IPS DF 19.7 (cell line): Measurements from ENCODE around the gene ITPR2.

ENCODE experiments used
- DNase-seq: peaks from one replicate; pipeline ENCODE4 v3.0.0-alpha.2; 2013; ENCODE audit warnings: low read depth, low spot score

Gene ITPR2

DNA sequence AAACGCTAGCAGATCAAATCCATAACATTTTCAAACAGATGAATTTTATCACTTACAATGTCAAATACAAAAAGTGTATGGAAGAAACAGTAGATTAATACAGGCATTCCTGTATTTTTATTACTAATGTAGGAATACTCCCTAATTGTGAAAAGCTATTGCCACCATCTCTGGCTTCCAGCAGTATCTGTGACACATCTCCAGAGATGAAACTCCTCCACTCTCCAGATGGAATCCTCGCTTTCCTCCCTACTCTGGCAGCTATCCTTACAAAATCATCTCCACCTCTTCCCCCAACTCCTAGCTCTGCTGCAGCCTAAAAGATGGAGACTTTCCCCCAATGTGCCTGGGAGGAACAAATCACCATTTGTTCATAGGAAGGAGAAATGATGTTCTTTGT is 426.2 kb downstream of the ITPR2 start:
- no peak for DNase-seq

DNA sequence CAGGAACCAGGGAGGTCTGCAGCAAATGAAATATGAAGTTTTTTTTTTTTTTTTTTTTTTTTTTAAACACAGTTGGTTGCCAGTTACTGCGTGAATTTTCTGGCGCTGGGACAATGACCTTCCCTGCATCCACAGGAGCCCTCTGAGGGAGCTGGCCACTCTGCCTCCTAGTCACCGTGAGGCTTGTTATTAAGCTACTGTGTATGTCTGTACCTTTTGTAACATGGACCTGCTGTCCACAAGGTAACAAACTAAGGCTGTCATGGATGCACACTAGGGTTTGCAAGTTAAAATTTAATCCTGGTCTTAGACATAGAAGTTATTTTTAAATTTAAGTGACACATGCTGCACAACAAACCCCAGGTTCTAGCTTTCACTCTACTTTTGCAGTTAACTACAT is 426.6 kb downstream of the ITPR2 start:
- DNase-seq: no peak

DNA sequence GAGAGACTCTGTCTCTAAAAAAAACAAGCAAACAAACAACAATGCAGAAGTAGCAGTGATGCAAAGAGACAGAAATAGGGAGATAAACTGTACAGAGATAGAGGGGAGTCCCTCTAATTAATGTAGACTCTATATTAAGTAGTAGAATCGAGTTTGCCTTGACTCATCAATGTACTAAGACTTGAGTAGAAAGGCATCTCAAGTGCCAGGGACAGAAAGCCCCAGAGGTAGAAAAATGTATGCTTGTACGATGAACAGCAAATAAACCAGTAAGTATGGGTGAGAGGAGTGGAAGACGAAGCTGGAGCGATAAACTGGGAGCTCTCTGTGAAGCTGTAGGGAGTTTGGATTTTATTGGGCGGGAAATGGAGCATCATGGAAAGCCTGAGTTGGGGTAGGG is 429.4 kb downstream of the ITPR2 start:
- DNase-seq: no peak

DNA sequence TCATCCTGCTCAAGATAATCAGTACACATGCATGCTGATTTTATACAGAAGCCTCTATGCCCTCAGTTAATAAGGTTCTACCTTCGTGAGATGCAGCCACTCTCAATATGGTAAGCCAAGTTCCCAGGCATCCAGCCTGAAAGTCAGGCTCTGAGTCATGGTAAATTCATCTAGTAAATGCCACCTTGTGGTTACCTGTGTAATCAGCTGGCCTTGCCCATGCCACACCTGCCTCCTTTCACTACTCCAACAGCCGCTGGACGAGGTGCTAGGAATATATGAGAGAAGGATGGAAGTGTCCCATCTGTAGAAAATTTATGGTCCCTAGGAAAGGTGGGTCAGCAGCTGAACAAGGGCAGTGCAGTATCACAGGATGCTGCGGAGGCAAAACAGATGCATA is 430.3 kb downstream of the ITPR2 start:
- no peak for DNase-seq

DNA sequence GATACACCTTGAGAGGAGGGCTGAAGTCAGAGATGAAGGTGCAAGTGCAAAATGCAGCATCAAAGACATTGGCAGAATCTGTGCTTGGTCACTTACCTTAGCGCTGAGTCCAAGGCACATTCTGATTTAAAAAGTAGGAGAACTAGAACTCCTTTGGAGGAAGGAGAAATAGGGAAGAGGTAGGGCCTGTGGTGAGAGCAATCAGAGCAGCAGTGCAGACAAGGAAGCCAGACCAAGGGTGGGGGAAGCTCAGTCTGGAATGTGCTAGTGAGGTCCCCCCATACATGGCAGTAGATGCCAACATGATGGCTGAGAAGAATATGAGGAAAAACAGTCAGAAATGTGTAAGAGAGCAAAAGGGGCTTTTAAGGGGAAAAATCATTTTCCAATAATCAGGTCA is 431.1 kb downstream of the ITPR2 start:
- DNase-seq: no peak

DNA sequence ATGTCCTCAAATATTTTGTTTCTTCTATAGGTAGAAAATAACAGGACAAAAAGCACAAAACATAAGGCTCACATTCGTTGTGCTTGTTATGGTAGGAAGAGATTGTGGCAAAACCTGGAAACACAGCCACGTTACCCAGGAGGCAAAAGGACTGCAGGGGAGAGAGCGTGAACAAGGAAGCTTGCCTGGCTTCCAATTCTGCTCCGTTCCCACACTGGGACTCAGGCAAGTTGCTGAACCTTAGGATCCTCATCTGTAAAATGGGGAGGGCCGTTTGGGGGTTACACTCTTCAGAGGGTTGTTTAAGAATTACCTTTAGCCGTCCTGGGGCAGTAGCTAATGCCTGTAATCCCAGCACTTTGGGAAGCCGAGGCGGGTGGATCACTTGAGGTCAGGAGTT is 432.4 kb downstream of the ITPR2 start:
- DNase-seq: no peak

DNA sequence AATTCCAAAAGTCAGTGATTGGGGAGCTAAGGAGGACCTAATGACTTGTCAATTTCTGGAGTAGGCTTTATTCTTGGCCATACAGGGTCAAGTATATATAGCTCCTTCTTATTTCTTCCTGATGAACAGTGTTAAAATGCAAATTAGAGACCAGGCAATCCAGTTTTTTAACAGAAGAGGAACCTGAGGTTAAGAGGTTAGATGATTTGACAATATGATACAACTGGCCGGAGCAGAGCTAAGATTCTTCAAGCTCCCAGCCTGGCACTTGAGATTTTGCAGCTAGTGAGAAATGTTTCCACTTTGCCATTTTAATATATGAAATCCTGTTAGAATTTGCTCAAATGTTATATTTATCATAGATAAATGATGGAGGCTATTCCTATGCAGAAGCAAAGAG is 433.6 kb downstream of the ITPR2 start:
- no peak for DNase-seq

DNA sequence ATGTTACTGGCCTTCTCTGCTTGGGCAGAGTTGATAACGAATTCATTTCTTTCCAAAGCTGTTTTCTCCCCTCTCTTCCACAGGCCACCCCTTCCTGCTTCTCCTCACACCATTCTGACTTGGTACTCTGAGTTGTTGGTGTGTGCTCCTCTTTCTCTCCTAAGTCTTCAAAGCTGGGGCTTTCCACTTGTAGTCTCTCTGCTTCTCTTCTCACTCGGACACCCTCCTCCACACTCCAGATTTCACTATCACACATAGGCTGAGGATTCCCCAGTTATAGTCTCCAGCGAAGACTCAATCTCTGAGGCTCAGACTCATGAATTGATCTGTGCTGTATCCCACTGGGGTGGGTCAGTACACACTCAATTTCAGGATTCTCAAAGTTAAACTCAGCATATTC is 436.6 kb downstream of the ITPR2 start:
- DNase-seq: no peak

DNA sequence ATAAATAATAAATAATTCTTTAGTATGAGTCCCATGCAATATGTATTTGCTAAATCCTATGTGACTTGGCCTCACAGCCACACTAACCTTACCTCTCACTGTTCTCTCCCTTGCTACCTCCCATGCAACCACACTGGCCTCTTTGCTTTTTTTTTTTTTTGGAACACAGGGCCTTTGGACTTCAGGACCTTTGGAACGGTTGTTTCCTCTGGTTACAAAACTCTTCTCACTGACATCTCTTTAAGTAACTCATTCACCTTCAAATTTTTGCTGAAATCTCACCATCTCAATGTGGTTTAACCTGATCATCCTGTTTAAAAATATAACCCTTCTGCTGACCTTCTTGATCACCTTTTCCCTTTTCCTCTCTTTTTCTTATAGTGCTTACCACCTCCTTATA is 443.7 kb downstream of the ITPR2 start:
- DNase-seq: no peak

DNA sequence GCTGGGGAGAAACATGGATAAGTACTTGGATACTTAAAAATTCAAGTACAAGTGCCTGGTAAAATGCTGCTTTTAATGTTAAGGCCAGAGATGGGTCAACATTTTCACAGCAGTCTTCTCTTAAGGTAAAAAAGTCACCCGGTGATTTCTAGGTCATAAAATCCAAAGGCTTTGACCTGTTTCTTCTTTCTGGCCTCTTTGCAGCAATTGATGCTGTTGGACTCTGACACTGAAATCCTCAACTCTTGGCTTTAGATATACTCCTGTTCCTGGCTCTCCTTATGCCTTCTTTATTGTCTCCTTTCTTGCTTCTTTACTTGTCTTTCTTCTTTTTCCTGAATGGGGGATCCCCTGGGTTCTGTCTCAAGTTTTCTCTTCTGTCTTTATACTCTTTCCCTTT is 448.5 kb downstream of the ITPR2 start:
- no peak for DNase-seq

DNA sequence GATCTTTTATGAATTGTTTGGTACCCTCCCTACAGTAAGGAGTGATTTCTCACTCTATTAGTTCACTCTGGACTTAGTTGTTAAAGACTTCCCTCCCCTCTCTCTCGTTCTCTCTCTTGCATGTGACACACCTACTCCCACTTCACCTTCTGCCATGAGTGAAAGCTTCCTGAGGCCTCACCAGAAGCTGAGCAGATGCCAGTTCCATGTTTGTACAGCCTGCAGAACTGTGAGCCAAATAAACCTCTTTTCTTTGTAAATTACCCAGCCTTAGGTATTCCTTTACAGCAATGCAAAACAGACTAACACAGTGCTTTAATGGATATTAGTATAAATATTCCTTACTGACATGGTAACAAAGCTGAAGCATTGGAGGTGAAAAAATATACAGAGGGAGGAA is 450.0 kb downstream of the ITPR2 start:
- DNase-seq: no peak

DNA sequence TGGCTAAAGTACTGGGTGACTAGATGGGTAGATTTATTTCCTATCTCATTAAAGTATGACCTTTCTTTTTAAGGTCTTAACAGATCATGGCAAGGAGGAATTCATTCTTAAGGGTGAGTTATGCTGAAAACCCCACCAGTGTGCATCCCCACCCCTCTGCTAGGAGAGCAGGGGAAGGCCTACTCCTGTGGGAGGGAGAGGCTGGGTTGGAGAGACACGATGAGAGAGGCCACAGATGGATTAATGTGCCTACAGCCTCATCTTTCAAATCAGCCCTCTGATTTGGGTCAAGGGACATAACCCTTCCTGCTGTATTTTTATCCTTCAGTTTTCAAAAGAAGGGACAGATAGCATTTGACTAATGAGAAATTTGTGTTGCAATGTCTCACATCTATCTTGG is 452.1 kb downstream of the ITPR2 start:
- DNase-seq: no peak

DNA sequence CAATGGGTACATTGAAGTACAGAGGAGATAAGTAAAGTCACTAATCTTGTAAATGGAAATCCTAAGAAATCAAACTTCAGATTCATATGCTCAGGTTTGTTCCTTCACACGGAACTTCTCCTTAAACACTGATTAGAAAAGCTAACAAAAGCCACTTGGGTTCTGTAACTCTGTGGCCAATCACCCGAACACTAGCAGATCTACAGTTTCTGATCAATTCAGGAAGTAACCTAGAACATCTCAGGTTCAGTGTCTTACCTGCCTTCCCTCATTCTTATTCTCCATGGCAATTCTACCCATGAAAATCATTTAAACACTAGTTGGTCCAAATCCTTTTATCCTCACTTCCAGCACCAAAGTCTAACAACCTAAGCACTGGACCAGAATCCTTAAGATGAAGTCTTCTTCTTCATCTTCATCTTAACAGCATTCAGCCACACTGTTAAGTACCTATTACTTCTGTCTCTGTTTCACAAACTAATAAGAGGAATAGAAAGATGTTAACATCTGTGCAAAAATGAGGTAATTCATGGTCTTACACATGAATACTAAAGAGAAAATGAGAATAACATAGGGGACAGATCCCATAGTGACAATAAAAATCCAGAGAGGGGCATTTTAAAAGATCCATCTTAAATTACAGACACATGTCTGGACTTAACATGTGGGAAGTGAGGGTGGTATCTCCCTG is 453.1 kb downstream of the ITPR2 start:
- DNase-seq: no peak

DNA sequence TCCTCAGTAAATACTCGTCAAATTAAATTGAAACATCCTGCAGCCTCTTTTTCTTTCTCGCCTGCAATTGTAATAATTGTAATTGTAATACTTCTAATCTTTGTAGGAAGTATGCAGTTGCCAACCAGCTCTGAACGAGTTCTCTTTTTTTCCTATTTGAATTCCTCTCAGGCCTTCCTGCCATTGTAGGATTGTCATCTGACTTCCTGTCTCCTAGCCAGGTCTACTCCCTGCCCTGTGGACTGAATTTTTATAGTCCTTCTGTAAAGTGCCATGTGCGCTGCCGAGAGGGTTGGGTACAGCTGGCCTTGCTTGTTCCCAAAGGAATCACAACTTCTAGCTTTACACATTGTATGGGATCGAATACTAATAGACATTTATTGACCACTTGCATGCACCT is 454.3 kb downstream of the ITPR2 start:
- no peak for DNase-seq

DNA sequence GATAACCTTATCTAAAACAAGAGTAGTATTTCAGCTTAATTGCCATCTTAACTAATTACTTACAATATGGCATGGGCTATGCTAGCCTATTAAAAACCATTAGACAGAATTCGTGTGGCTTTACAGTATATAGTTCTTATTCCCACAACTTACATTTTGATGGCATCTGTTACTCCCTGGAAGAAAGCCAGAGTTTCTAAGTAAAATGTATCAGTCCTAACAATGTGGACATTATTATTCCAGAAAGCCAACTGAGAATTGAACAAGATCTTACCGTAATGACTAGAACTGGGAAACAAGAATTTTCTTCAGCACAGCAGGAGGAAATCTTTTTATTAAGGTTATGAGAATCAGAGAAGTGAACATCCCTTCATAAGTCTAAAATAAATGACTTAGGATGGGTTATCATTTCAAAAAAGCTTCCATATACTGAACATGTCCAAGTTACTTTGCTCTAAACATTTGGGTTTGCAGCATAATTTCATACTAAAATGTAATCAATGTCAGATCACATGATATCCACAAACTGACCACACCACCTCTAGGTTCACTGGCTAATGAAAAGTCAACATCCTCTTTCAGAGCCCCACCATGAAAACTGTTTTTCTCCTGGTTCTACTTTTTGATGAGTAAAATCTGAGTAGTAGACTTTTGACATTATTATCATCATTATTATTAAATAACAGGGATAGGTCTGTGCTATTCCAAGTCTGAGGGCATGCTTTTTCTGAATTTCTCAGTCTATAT is 457.9 kb downstream of the ITPR2 start:
- no peak for DNase-seq

DNA sequence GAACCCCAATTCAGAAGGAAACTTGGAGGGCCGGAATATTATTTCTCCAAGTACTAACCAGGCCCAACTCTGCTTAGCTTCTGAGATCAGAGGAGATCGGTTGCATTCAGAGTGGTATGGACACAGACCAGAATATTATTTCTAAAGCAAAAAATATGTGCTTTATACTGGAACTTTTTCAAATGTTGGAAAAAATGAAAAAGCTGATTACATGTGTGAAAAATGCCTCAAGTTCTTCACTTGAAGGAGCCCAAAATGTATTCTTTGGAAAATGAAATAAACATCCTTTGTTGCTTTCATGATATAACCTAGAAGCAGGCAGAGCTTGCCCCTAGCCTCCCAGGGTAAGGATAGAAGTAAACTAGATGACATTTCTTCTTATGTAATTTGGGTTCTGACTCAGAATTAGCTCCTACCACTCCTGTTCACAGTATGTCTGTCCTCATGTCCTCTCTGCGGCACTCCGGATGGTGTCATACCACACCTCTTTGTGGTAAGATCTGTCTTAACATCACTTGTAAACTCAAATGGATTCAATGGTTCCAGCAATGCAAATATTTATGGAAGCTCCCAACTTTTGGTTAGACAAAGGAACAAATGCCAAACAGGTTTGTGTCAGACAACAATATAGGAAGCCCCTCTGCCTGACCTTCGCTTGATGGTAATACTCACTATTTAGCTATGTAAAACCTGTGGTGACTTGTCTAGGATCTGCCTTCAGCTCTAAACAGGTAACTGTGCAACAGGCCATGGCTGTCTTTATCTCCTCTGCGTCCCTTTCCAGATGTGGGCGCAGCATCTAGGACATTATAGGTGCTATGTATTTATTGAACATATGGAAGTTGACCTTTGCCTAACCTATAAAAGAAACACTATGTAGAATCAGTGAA is 459.1 kb downstream of the ITPR2 start:
- no peak for DNase-seq

DNA sequence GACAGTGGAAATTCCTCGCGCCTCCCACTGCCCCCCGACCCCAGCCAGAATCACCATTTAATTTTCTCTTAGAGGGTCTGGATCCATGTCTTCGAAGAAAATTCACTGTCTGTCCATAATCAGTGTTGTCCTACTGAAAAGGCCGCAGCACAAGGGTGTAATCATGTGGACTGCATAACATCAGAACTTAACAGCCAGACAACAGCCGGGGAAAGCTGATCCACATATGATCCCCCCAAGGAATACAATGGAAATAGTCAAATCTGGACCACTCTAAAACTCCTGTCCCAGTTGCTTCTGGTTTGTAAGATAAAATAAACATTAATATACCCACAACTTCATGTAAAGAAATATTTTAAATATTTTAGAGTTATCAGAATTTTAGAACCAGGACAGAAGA is 460.1 kb downstream of the ITPR2 start:
- no peak for DNase-seq

DNA sequence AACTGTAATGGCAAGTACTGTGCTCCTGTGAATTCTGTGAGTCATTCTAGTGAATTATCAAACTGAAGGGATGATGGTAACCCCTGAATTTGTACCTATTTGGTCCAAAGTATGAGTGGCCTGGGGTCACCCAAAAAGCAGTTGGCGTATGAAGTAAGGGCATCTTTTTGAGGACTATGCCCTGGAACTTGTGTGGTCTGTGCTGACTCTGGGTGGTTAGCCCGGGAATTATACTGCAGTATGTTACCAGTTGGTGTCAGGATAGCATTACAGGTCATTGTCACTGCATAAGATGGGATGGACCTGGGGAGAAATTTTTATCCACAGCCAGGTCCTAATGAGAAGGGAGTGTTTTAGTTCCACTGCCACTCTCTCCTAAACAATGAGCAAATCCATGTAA is 462.9 kb downstream of the ITPR2 start:
- DNase-seq: no peak

DNA sequence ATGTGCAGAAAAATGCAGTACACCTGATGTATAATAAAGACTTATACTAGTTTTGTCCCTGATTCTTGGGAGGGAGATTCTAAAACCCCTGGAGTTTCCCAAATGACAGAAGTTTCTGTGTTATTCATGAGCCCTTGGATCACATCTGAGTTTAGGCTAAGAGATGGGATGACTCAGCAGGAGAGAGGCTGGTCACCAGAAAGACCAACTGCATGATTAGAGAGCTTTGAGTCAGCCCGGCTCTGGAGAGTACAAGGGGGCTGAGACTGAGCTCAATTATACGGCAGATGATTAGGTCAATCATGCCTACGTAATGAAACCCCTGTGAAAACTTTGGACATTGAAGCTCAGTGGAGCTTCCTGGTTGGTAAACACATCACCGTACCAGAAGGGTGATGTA is 463.4 kb downstream of the ITPR2 start:
- no peak for DNase-seq

DNA sequence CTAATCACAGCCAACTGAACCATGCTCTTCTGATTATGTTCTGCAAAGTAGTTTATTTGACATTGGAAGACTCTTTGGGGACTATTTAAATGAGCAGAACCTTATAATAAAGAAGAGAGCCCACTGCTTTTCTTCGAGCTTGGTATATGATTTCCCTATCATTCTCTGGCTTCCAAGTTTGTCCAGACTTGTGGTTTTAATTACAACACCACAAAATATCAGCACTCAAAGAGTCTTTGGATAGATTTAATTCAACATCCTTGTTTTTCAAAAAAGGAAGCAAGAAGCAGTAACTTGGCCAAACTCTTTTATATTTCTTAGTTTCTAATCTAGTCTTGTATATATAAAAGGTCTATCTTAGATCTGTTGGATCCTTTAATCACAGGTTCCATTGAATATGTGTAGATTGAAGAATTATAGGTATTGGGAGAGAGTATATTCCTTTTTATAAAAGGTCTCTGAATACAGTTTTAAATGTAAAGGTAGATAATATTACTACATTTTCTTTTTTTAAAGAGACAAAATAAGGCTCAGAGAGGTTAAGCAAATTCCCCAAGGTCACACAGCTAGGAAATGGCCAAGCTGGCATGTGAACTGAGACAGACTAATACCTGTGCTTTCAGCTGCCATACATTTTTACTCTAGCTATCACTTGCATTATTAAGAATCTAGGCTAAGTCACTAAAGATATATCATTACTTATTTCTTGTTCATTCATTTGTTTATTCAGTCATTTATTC is 464.8 kb downstream of the ITPR2 start:
- no peak for DNase-seq

DNA sequence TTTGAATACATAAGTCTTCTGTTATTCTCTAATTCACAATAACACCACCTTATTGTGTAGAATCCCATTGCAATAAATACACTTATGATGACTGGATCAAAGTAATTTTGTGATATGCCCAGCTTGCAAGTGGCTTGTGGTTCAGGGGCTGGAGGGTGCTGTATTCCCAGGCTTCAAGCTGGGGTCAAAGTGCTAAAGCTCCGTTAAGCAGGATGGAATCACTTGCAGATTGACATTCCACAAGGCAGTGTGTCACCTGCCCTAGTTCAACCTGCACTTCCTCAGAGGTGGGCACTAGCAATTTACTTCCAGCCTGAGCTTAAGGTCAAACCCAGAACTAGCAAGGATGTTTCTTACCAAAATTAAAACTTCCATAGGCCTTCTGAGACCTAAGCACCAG is 471.0 kb downstream of the ITPR2 start:
- no peak for DNase-seq

DNA sequence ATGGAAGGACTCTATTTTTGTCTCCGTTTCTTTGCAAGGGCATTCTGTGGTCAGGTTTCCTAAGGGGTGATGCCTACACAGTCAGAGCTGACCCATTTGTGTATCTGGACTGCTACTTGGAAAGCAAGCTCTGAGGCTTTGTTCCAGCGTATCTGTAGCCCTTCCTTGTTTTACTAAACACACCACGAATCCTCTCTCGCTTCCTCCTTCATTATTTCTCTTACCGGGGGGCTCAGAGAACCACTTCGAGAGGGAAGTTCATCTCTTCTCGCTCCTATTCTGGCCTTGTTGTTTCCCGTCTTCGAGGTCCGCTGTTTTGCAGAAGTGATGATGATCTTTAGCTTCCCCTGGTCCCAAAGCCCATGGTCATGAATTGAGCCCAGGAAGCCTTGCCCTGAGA is 472.9 kb downstream of the ITPR2 start:
- DNase-seq: no peak
